Keratinocyte (primary cell): ENCODE data around the gene MESD.

Source experiments
- CTCF ChIP-seq, 3 experiments: IDR thresholded peaks in 1 of 3; conservative IDR thresholded peaks in 1 of 3; optimal IDR thresholded peaks in 1 of 3; 2 replicates in 2 of 3; 3 replicates in 1 of 3; pipeline versions ENCODE3 to v1.5.1; 2011; ENCODE audit warnings: low read length in 3 of 3, mild to moderate bottlenecking in 3 of 3, moderate library complexity in 2 of 3, control low read depth in 1 of 3, inconsistent platforms in 1 of 3; ENCODE audit not compliant: insufficient read depth in 2 of 3; ENCODE audit errors: extremely low read depth in 1 of 3
- EZH2 ChIP-seq: IDR thresholded peaks from one replicate; pipeline ENCODE4 v1.6.1; 2012; ENCODE audit warnings: inconsistent platforms, mild to moderate bottlenecking, low read length, moderate library complexity

- TF ChIP-seq CTCF (optimal IDR thresholded peaks at IDR 0.05 in 1 of 3, IDR thresholded peaks at IDR 0.05 in 1 of 3, conservative IDR thresholded peaks at IDR 0.05 in 1 of 3; ENCODE audit: extremely low read depth in 1 of 3, insufficient read depth in 2 of 3, low read length in 3 of 3) (no peak), EZH2 (no peak)
Measured at GRCh38 chr15:80929225-80929624, 60.4 kb downstream of the MESD start.
